HG03060 (cell line): ENCODE measurements around the gene CDH23.

Experiments used
- ATAC-seq: cut with Tn5 transposase; IDR thresholded peaks from one replicate; pipeline ENCODE4 v1.9.1; 2021; ENCODE audit warnings: low read depth, moderate number of reproducible peaks; ENCODE audit not compliant: unreplicated experiment

CDH23 gene

DNA sequence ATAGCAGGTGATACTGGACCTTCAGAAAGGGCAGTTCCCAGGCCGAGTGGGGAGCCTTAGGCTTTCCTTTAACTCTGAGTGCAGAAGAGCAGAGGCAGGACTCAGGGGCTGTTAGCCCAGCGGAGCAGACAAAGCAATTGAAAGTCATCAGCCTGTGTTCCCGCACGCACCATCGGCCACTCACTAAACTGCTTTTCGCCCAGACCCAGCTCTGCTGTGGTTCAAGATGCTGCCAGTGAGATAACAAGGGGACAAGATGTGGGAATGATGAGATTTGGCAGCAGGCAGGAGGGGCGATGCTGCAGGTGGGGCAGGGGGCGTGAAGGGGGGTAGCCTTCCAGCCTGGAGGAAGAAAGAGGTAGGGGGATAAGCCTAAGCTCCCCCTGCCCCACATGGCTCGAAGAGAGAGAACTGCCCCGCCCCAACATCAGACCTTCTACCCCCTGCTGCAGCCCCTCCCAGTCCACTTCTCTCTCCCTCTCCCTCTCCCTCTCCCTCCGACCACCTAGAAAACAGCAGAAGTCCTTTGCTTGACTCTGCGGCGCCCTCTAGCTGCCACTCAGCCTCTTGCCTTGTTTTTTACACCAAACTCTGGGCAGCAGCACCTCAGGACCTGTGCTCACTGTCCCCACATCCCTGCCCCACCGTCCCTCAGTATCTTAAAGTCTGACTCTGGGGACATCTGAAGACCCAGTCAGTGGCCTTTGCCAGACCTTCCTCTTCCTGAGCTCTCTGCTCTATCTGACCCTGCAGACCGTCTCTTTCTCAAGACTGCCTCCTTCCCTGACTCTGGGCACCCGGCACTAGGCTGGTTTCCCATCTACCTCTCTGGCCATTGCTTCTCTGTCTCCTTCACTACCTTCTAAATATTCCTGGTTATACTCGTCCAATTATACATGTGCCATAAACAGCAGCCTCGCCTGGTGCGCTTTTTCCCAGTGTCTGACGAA is 212.4 kb downstream of the CDH23 start:
- ATAC-seq: no peak

DNA sequence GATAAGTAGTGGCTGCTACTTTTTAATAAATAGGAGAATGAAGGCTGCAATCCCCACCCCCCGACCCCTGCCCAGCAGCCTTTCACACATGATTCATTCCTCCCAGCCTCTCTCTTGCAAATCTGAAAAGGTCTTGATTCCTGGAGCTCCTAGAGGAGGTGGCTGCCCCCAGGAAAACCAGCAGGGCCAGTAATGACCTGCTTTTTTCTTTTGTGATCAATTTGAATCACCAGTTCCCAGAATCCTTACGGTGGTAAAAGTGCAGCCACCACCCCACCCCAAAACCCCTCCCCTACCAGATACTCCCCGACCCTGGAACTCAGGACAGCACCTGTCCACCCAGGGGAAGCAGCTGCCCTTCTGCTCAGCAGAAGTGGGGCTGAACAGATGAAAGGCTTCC is 213.9 kb downstream of the CDH23 start:
- no peak for ATAC-seq

DNA sequence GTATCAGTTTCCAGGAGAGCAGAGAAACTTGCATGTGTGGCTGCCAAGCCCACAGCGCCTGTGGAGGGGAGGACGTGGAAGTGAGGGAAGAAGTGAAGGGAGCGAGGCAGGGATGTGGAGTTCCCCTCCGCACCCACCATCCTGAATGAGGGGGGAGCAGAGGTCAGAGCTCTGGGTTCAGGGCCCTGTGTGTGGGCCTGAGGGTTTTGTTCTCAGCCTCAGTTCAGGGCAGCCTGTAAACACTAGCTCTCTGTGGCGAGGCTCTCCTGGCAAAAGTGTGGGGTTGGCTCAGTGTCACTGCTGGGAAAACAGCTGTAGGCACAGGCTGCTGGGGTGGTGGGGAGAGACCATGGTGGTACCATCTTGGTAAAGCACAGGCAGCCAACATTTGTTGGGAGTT is 214.4 kb downstream of the CDH23 start:
- ATAC-seq: no peak

DNA sequence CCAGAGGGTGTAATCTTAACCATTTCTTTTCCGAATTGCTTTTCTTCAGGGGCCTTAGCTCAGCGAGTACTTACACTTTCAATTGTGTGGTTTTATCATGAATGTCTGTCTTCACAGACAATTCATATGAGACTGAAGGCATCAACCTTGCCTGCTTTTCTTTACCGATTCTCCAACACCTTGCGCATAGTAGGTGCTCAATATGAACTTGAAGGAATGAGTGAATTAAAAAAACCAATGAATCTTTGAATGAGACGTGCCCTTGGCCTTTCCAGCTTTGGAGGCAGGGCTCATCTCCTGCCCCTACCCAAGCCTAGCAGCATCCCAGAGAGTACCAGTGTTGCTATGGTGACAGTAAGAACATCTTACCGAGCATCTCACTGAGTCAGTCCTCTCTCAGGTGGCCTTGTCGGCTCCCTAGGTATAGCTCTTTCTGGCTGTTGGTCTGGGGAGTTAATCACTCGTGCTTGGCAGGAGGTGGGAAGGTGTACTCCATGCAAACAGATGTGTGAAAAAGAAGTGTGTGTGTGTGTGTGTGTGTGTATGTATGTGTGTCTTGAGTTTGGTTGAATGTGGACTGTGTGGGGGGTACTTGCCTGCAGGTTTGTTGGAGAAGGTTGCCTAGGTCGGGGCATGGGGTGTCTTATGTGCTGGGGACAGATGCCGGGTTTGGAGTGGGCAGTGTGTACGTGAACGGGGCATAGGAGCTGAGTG is 215.1 kb downstream of the CDH23 start:
- no peak for ATAC-seq

DNA sequence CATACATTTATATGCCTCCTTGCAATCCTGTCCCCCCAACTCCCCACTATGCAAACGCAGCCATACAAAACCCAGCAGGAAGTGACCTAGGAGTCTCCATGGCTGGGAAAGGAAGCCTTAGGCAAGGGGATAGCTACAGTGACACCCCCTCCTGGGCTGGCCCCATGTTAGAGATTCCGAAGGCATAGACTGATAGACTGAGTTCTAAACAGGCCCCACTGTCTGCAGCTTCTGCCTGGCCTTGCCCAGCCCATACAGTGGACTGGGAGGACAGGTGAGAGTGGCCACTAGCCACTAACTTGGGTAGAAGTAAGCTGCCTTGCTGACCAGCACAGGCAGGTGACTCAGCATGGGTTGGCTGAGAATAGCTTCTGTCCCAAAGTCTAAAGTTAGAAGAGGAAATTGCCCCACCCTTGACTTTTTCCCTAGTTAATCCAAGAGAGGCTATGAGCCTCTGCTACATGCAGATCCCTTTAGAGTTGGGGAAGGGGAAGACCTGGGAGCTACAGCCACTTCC is 216.6 kb downstream of the CDH23 start:
- no peak for ATAC-seq

DNA sequence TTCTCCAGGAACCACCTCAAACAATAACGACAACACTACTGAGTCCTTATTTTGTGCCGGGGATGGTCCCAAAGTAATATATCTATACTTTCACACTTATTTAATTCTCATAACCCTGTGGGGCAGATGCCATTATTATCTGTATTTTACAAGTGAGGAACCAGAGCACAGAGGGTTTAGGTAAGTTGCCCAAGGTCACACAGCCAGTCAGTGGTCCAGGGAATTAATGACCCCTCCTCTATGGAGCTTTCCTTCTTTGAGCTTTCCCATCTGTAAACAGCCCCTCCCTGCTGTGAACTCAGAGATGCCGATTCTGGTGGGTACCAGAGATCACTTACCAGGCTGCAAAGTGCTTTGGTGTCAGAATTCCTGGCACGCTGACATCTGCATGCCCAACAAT is 217.2 kb downstream of the CDH23 start:
- no peak for ATAC-seq

DNA sequence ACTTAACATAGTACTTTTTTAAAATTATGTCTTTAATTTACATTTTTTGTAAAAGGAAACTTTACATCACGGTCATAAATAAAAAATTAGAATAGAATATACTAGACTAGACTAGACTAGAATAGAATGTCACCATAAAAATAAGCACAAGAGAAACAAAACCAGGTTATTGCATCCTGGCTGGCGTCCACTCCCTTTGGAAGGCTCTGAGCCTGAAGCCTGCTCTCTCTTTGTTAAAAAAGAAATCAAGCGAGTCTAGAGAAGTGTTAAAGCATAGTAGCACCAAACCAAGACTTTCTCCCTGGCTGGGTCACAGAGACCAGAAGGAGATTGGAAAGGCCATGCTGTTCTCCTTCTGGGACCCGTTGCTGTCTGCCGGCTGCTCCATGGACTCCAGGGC is 218.2 kb downstream of the CDH23 start:
- no peak for ATAC-seq

DNA sequence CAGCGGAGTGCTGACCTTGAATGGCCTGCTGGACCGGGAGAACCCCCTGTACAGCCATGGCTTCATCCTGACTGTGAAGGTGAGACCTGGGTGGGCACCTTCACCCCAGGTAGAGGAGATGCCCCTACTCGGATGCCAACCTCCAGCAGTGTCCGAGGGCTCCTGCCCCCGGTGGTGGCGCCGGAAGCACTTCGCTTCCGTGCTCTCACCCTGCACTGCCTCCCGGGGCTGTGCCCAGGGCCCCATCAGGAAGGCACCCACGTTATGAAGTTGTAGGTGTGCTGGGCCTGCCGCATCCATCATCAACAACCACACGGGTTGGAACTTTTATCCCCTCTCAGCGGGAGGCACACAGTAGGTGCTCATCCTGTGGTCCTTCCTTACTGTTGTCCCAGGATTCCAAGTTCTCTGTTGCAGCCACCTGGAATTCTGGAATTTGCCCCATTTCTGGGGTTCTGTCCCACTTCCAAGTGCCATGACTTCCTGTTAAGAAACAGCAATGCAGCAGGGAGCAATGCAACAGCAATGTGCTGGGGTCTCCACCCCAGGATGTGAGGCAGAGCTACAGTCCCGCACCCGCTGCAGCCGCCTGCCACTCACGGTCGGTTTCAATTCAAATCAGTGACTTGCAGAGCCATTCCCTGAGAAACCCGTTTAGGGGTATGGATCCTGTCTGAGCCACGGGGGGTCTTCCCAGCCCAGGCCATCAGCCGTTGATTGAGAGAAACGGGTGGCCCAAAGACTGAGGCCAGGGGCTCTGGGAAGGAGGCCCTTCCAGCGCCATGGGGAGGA is 219.0 kb downstream of the CDH23 start:
- no peak for ATAC-seq

DNA sequence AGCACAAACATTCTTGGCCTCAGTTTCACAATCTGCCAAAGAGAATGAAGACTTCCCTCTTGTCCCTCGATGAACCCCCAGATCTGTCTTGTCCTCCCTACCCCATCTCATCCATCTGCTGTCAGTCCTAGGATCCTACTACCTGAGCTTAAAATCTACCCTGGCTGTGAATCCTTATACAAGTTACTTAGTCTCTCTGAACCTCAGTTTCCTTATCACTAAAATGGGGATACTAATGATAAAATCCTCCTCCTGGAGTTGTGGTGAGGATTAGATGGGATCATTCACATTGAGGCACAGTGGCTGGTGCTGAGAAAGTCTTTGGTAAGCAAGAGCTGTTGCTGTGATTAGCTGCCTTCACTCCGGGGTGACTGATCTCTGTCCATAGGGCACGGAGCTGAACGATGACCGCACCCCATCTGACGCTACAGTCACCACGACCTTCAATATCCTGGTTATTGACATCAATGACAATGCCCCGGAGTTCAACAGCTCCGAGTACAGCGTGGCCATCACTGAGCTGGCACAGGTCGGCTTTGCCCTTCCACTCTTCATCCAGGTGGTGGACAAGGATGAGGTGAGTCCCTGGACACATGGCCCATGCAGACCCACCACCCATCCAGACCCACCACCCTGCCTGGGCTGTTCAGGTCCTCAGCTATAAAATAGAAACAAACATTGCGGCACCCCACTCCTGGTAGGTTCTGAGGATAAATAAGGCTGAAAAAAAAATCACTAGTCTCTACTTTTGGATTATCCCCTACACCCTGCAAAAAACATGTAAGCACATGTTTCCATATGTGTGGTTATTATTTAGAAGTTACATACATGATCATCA is 220.3 kb downstream of the CDH23 start:
- no peak for ATAC-seq

DNA sequence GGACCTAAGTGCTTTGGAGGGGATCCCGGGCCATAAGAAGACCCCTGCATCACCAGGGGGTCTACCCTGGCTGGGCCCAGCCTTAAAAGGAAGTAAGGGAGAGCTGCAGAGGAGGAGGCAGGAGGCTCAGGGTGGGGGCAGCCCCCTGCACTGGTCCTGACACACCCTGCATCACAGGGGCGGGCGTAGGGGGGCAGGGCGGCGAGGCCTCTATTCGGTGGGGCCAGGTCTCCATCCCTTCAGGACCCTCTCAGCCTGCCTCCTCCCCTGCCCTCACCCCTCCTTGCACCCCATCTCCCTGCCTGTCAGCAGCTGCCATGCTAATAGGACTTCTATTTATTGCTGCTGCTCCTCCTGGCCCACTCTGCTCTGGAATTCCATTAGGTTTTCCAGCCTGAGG is 221.5 kb downstream of the CDH23 start:
- ATAC-seq: no peak

DNA sequence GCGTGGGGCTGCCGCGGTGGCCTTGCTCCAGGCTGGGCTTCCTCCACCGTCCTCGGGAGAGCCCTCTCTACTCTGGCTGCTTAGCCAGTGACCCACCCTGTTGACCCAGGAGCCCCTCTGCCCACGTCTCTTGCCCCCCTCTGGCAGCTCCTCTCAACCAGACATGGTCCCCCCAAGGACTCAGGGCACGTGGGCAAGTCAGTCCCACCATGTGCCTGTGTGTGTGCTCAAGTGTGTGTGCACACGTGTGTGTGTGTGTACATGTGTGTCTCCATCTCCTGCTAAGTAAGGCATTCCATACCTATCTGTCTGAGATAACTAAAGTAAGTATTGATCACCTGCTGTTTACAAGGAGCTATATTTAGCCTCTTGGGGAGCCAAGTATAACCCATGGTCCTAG is 221.9 kb downstream of the CDH23 start:
- ATAC-seq: no peak

DNA sequence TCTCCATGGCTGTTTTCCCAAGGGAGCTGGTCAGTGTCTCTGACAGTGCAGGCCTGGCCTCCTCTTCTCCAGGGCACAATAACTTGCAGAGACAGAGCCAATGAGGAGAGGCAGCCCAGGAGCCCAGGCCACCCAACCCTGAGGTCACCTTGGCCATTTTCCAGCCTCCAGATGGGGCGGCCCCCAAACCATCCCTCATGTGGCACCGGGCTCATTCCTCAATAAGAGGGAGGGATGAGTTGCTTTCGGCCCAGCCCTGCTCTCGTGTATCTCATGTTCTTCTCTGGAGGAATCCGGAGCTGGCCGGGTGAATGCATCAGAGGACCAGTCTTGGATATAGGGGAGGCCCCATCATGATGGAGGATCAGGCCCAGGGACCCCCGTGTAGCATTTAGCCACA is 223.9 kb downstream of the CDH23 start:
- ATAC-seq: no peak

DNA sequence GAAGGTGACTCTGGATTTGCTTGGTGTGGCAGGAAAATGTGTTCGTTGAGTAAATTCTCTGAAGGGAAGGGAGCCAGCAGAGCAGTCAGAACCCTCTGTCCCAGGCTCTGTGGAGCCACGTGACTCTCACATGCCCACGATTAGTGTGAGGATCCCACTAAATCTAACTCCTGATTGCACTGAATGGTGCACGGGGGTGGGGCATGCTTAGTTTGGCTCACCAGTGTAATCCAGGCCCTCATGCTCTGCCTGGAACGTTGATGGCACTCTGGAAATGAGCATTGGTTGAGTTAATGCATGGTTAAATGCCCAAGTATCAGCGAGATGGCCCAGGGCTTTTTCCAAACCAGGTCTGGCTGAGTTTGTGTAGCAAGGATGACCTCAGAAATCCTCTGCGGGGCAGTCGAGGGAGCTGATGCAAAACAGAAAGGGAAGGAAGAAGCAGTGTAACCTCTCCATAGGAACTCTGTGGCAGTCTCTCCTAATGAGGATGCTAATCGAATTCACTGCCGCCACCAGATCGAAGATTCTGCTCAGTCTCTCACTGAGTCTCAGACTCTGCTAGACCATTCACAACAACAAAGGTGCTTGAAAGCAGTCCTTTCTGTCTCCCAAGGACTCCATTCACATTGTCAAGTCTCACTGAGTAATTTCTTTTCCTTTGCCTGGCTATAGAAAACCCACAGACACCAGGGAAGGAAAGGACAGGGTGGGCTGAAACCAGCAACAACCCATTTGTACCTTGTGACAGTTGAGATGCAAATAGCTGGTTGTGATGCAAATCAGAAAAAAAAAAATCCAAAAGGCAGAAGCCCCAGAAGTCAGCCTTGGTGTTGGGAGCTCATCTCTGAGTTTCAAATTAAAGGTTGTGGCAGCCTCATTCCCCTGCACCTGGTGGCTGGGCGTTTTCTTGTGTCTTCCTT is 224.8 kb downstream of the CDH23 start:
- ATAC-seq: no peak

DNA sequence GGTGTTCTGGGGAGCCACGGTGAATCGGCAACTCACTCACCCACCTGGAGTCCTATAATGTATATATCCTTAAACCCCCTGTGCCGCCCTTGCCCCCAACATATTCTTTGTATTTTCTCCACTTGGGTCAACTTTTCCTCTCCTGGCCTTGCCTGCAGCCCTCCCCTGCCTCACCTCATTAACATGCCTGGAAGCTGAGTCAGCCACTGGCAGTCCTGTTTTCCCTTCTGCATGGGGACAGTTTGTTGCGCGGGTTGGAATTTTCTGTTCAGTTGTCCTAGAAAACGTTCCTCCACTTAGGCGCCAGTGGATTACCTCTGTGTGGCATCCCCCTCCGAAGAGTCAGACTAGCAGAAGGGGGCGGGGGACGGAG is 225.4 kb downstream of the CDH23 start:
- ATAC-seq: no peak

DNA sequence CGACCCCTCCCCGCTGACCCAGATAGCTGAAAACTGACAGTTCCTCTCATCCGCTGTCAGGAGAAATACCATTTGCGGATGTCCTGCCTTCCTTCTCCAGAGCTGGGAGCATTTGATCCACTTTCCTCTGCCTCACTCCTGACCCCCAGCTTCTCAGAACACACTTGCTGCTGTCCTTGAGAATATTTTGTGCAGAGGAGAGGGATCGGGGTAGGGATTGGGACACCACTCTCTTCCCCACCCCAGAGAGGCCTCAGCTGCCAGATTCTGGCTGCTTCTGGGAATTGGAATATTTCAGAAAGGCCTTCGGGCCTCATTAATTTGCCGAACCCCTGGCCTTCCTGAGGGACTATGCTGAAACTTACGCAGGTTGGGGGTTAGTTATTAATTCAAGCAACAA is 225.9 kb downstream of the CDH23 start:
- ATAC-seq: no peak

DNA sequence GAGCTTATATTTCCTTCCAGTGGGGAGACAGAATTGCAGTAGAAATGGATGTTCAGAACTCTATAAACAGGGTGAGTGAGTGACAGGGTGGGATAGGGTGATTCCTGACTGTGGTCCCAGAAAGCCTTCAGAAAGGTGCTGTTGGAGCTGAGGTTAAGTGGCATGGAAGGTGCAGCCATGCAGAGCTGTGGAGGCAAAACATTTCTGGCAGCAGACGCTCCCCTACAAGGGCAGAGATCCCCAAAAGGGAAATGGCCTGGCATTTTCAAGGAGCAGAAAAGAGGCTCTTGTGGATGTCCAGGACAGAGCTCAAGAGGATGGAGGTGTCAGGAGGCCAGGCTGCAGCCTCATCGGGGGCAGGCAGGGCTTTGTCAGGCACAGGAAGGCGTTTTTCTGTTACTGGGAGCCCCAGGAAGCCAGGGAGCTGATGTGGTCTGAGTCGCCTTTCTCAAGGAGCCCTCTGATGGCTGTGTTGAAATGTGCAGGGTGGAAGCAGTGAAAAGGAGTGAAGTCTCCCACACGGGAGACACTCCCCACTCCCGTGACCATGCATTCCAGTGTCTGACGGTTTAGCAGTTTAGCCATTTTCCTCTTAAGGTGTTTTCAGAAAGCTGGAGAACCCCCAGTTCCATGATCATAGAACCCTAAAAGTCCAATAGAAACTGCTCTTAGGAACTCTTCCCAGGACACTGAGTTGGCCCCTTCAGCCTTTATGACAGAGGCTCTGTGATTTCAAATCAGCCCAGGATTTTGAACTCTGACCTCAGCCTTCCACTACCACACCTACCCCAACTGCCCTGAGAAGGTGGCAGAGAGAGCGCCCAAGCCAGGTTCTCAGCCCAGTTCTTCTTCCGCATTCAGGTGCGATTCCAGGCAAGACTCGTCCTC is 226.6 kb downstream of the CDH23 start:
- no peak for ATAC-seq

DNA sequence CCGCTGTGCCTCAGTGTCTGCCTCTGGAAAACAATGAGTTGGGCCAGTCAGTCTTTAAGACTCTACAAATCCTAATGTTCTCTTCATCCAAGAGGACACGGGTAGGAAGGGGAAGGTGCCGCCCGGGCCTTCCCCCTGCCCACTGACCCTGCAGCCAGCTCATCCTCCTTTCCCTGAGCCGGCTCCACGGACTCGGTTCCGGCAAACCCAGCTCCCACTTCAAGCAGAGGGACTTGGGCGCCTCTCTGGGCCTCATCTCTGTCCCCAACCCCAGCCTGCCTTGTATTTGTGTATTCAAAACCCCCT is 227.2 kb downstream of the CDH23 start:
- ATAC-seq: no peak

DNA sequence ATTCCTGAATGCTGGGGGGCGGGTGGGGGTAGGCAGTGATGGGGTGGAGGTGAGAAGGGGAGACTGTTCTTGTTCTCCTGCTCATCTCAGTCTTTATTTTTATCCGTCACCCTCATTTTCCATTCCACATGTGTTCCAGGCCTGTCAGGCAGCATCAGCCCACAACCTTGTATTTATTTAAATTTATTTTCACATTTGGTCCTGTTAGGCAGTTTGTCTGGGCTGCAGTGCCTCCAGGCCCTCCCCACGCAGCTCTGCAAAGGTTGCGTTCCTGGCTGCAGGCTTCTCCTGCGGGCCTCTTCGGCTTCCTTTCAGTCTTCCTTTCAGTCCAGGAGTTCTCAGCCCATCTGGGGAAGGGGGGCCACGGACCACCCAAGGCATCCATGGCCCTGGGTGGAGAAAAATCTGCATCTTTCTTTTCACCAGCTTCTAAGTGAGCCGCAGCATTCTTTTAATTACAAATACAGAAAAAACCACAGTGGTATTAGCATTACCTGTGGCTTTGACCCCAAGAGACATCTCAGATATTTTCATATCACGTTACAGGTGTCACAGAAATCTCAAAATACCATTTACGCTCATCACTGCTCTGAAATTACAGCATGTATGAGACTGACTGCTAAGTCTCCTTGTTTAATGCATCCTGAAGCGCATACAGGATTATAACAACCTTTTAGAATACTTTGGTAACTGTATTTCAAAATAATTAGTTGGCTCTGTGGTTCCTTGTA is 228.9 kb downstream of the CDH23 start:
- no peak for ATAC-seq
